Neural progenitor cell (in vitro differentiated cells): ENCODE data around the gene CAST.

Experiments used
- CTCF ChIP-seq: fragments of 200-600 bp; sonication (generic); IDR thresholded peaks from 2 replicates; pipeline ENCODE4 v1.5.1; 2017; ENCODE audit warnings: antibody characterized with exemption, mild to moderate bottlenecking
- EZH2phosphoT487 ChIP-seq: fragments of 200-600 bp; sonication (generic); IDR thresholded peaks from 2 replicates; pipeline ENCODE4 v1.6.1; 2017; ENCODE audit warnings: antibody characterized with exemption

GRCh38 chr5:96648023-96648422 lies 14.2 kb upstream of the CAST start:
- TF ChIP-seq CTCF: no peak
- TF ChIP-seq EZH2phosphoT487: no peak
